ENCODE results near the gene ZSWIM2.

GRCh38 chr2:186894478-186894877, 45.5 kb upstream of the ZSWIM2 start:
- no peak for TF ChIP-seq CTCF (IDR thresholded peaks at IDR 0.05; ENCODE audit: borderline replicate concordance, extremely low read depth, low read length, poor library complexity, severe bottlenecking)
- TF ChIP-seq EZH2 (IDR thresholded peaks at IDR 0.05; ENCODE audit: borderline replicate concordance, low read depth, low read length, severe bottlenecking) = no peak
